Body of pancreas (tissue), 4 donors: ENCODE results near the gene CCNT2. TPM values are rescaled to one million over a fixed set of nuclear protein-coding genes. Genes with fewer than 3 reads are reported as not detected.

Experiments
- ATAC-seq: fragments of 150-250 bp; one replicate; pipeline ENCODE4 v1.9.1; 2016
- DNase-seq, 4 donors: peaks; one replicate each; pipeline ENCODE4 v3.0.0-alpha.2; 2019
- H3K27ac ChIP-seq, 4 donors: fragments of 200-600 bp; sonication (generic); 1 replicate in 3 of 4; 2 replicates in 1 of 4; pipeline versions ENCODE4 v1.5.1 to v1.6.1; 2016 to 2019; ENCODE audit warnings: mild to moderate bottlenecking in 1 of 4, mixed read lengths in 1 of 4, moderate library complexity in 1 of 4
- H3K27me3 ChIP-seq, 2 donors: fragments of 200-600 bp; sonication (generic); one replicate each; pipeline ENCODE4 v1.6.0; 2016; ENCODE audit warnings: mild to moderate bottlenecking in 1 of 2
- H3K36me3 ChIP-seq, 2 donors: fragments of 200-600 bp; sonication (generic); replicated peaks in 1 of 2; 2 replicates each; pipeline ENCODE4 v1.5.1; 2016; ENCODE audit warnings: low read depth in 2 of 2; ENCODE audit not compliant: insufficient read depth in 1 of 2
- H3K4me1 ChIP-seq: fragments of 200-600 bp; sonication (generic); one replicate; pipeline ENCODE4 v1.6.0; 2016
- H3K4me3 ChIP-seq, 2 donors: fragments of 200-600 bp; sonication (generic); 1 replicate in 1 of 2; 2 replicates in 1 of 2; pipeline ENCODE4 v1.5.1; 2016 to 2019
- H3K9me3 ChIP-seq, 3 donors: fragments of 200-600 bp; sonication (generic); 1 replicate in 2 of 3; 2 replicates in 1 of 3; pipeline ENCODE4 v1.5.1; 2016
- CTCF ChIP-seq, 7 experiments: fragments of 450-650 bp in 4 of 7; fragments of 200-600 bp in 3 of 7; sonication (generic) in 3 of 7; IDR thresholded peaks; one replicate each; pipeline ENCODE4 v1.5.1; 2016 to 2019; ENCODE audit warnings: antibody characterized with exemption in 7 of 7
- POLR2A ChIP-seq, 3 donors: fragments of 450-650 bp; IDR thresholded peaks; one replicate each; pipeline ENCODE4 v1.6.1; 2016; ENCODE audit warnings: antibody characterized with exemption in 3 of 3, mild to moderate bottlenecking in 2 of 3
- WGBS, 2 donors: methylation state at CpG; one replicate each; pipeline ENCODE4 v1.1.5; 2017; 5-methylcytosine and 5-hydroxymethylcytosine counted together
- intact Hi-C: fragments of 100-400 bp; cut with DNase I; formaldehyde crosslinking; loops from one replicate; pipeline ENCODE4 v1.15.1; 2023
- total RNA-seq, 2 donors: library from RNA; depleted of rRNA; stranded (reverse); fragments of >200 nt; gene quantifications; one replicate each; pipeline ENCODE4 v1.1.0, GENCODE V29; 2016

CCNT2 gene
- total RNA-seq, 2 donors from 2014 or later, result 19.1 to 32.7 TPM

DNA sequence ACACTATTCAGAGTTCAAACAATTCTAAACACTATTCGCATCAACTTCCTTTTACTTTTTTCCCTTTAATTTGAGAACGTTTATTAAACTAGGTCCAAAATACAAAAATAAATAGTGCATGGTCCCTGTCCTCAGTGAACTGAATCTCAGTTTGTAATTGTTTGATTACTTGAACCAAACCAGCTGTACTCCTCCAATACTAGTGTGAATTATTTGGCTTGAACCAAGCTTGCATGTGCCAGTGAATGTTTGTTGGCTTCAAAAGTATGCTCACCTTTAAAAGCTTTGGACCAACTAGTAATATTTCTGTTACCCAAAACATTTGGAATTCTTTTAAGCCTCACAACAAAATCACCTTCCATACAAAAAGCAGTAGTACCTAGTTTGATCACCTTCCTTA lies 15.5 kb downstream of the CCNT2 start:
- 16 to 32% methylated on average over 2 of the region's 2 CpGs for WGBS, 2 donors
- H3K27me3 ChIP-seq, result no peaks in the 10 kb centered on the region
- no peaks in the 10 kb centered on the region for H3K9me3 ChIP-seq
- peak overlapping the region; percentile 65 to 86 (median 66) for H3K27ac ChIP-seq
- H3K36me3 ChIP-seq, result no peaks in the 10 kb centered on the region
- intact Hi-C loops, result no loop called here
- no peak overlapping the region for H3K4me3 ChIP-seq
- no peak for ATAC-seq
- DNase-seq, result no peak
- TF ChIP-seq POLR2A (IDR thresholded peaks at IDR 0.05) (no peak), CTCF (IDR thresholded peaks at IDR 0.05) (no peak)
- H3K4me1 ChIP-seq, result peaks cover 93% of the 10 kb centered on the region

GRCh38 chr2:134934641-134935040 lies 16.0 kb downstream of the CCNT2 start:
- DNase-seq (no peak), ATAC-seq (no peak)
- H3K27me3 ChIP-seq, result no peaks in the 10 kb centered on the region
- H3K4me3 ChIP-seq, result no peak overlapping the region
- peaks cover 0 to 2% of the 10 kb centered on the region in 2 donors for H3K36me3 ChIP-seq
- H3K4me1 ChIP-seq, result peaks cover 90% of the 10 kb centered on the region
- H3K27ac ChIP-seq, result peak overlapping the region in 3 of 4 donors; percentile 65 to 86 (median 65)
- no peaks in the 10 kb centered on the region for H3K9me3 ChIP-seq
- WGBS, 2 donors, result 0 to 2% methylated on average over 1 of the region's 1 CpG
- intact Hi-C loops, result no loop called here
- no peak for TF ChIP-seq POLR2A (IDR thresholded peaks at IDR 0.05)
- no peak for TF ChIP-seq CTCF (IDR thresholded peaks at IDR 0.05)

- 11 to 33% methylated on average over 4 of the region's 4 CpGs for WGBS, 2 donors
- ATAC-seq, result peak; percentile 68
- no peak for TF ChIP-seq POLR2A (IDR thresholded peaks at IDR 0.05)
- no peak for TF ChIP-seq CTCF (IDR thresholded peaks at IDR 0.05)
- Histone ChIP-seq H3K27ac (peak overlapping the region in 3 of 4 donors; percentile 65 to 86 (median 76)), H3K4me1 (peaks cover 74% of the 10 kb centered on the region), H3K36me3 (peaks cover 0 to 17% of the 10 kb centered on the region in 2 donors), H3K9me3 (no peaks in the 10 kb centered on the region), H3K27me3 (no peaks in the 10 kb centered on the region), H3K4me3 (no peak overlapping the region)
- peak; percentile 52 to 80 (median 59) for DNase-seq
- intact Hi-C loops, result no loop called here
Measured at GRCh38 chr2:134936691-134937090, 18.1 kb downstream of the CCNT2 start.

GRCh38 chr2:134943540-134943939 lies 24.9 kb downstream of the CCNT2 start:
- intact Hi-C loops, result no loop called here
- Histone ChIP-seq H3K27ac (no peak overlapping the region), H3K9me3 (no peaks in the 10 kb centered on the region), H3K4me3 (no peak overlapping the region), H3K36me3 (peaks cover 0 to 22% of the 10 kb centered on the region in 2 donors), H3K4me1 (peaks cover 24% of the 10 kb centered on the region), H3K27me3 (no peaks in the 10 kb centered on the region)
- ATAC-seq (no peak), DNase-seq (no peak)
- TF ChIP-seq POLR2A (IDR thresholded peaks at IDR 0.05), result no peak
- 85 to 93% methylated on average over 2 of the region's 2 CpGs for WGBS, 2 donors

DNA sequence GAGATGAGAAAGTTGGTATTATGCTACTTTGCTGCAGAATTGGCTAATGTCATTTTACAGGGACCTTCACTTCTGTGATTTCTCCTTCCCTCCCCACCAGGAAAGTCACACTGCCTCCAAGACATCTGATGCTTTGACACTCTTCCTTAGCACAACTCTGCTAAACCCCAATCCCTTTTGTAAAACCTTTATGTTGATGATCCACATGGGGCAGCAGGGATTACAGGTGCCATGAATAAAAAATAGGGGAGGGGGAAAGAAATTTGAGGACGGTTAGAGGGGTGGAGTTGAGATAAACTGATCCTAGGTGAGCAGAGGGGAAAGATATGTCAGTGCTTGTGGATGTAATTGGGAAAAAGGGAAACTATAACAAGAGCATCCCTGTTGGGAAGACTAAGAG lies 26.4 kb downstream of the CCNT2 start:
- WGBS, 2 donors, result 67 to 74% methylated on average over 1 of the region's 1 CpG
- TF ChIP-seq CTCF (IDR thresholded peaks at IDR 0.05) (no peak), POLR2A (IDR thresholded peaks at IDR 0.05) (no peak)
- DNase-seq, result no peak
- intact Hi-C loops, result no loop called here
- peaks cover 0 to 16% of the 10 kb centered on the region in 2 donors for H3K36me3 ChIP-seq
- H3K27me3 ChIP-seq, result no peaks in the 10 kb centered on the region
- no peak for ATAC-seq
- H3K4me1 ChIP-seq, result peaks cover 18% of the 10 kb centered on the region
- H3K27ac ChIP-seq, result no peak overlapping the region
- no peak overlapping the region for H3K4me3 ChIP-seq
- H3K9me3 ChIP-seq, result no peaks in the 10 kb centered on the region
